Right renal cortex interstitium (tissue), 3 donors: ENCODE measurements around the gene TET2. TPM values are rescaled to one million over a fixed set of nuclear protein-coding genes. Genes with fewer than 3 reads are reported as not detected.
"Not testable (repeated sequence)": the region's sequence is repeated elsewhere in the genome, so short reads cannot be mapped to it uniquely, and the experiment has no call there.

Experiments
- DNase-seq, 3 donors: peaks; one replicate each; pipeline ENCODE4 v3.0.0-alpha.2; 2013; ENCODE audit warnings: low read depth in 3 of 3, low spot score in 2 of 3
- polyA plus RNA-seq, 3 donors: library from polyadenylated mRNA; unstranded; fragments of 120-200 nt; gene quantifications; one replicate each; pipeline ENCODE4 v1.2.1, GENCODE V29; 2013; ENCODE audit not compliant: insufficient read length in 3 of 3

TET2 gene
- polyA plus RNA-seq, 3 donors: 21.9 to 25.2 (median 22.7) TPM

DNA sequence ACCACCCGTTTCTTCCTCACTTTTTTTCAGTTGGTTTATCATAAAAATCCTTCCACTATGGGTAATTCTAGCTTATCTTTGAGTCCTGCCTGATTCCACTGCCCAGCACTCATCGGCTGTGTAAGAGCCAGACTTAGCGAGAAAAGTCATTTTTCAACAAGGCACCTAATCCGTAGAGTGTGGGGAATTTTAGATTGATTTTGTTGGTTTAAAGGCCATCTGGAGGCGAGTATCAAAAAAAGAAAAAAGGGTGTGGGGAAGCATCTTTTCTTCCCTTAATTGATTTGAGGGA lies 134.4 kb downstream of the TET2 start:
- DNase-seq: no peak

DNA sequence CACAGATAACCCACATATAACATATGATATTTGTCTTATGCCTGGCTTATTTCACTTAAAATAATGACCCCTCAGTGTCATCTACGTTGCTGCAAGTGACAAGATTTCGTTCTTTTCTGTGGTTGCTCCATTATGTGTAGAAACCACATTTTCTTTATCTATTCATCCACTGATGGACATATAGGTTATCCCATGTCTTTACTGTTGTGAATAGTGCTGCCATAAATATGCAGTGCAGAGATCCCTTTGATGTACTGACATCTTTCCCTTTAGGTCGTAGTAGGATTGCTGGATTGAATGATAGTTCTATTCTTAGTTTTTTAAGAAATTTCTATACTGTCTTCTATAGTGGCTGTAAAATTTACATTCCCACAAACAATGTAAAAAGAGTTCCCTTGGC lies 135.8 kb downstream of the TET2 start:
- DNase-seq: no peak

DNA sequence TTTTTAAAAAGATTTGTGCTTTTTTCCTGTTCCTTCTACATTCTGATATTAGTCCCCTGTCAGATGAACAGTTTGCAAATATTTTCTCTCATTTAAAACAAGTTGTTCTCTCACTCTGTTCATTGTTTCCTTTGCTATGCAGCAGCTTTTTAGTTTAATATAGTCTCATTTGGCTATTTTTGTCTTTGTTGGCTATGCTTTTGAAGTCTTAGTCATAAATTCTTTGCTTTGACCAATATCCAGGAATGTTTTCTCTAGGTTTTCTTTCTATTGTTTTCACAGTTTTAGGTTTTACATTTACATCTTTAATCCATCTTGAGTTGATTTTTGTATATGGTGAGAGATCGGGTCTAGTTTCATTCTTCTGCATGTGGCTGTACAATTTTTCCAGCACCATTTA lies 136.8 kb downstream of the TET2 start:
- DNase-seq: no peak

- DNase-seq: no peak
These were observed 141.4 kb downstream of the TET2 start for GRCh38 chr4:105288121-105288520.

DNA sequence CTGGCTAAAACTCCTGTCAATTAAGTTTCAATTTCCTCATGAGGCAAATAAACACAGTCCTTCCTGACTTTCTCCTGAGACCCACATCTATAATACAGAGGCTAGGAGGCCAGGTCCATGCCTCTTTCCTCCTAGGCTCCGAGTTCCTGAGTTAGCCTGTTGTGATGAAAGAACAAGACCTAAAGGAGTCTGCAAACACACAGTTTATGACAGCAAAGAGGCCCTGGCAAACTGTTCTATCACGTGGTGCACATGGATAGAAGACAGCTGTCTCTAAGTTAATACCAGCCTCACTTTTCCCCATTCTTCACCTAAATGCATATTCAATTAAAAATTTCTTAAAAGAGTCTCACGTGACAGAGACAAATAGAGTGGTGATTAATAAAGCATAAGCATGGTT lies 145.2 kb downstream of the TET2 start:
- no peak for DNase-seq

- no peak for DNase-seq
These were observed 146.7 kb downstream of the TET2 start for GRCh38 chr4:105293360-105293759.

DNA sequence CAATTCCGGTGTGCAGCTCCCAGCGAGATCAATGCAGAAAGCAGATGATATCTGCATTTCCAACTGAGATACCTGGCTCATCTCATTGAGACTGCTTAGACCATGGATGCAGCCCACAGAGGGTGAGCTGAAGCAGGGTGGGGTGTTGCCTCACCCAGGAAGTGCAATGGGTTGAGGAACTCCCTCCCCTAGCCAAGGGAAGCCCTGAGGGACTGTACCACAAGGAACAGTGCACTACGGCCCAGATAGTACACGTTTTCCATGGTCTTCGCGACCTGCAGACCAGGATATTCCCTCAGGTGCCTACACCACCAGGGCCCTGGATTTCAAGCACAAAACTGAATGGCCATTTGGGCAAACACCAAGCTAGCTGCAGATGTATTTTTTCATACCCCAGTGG lies 150.0 kb downstream of the TET2 start:
- no peak for DNase-seq

DNA sequence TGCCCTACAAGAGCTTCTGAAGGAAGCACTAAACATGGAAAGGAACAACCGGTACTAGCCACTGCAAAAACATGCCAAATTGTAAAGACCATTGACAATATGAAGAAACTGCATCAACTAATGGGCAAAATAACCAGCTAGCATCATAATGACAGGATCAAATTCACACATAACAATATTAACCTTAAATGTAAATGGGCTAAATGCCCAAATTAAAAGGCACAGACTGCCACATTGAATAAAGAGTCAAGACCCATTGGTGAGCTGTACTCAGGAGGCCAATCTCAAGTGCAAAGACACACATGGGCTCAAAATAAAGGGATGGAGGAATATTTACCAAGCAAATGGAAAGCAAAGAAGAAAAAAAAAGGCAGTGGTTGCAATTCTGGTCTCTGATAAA lies 152.4 kb downstream of the TET2 start:
- DNase-seq: not testable (repeated sequence)

DNA sequence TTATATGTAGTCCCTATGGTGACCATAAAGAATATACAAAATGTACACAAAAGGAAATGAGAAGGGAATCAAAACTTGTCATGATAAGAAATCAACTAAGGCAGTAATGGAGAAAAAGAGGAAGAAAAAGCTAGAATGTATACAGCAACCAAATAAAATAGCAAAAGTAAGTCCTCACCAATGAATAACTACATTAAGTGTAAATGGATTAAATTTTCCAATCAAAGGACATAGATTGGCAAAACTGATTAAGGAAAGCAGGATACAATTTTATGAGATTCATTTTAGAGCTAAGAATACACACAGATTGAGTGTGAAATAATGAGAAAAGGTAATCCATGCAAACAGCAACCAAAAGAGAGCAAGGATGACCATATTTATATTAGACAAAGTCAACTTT lies 157.4 kb downstream of the TET2 start:
- no peak for DNase-seq

- DNase-seq: no peak
These were observed 158.6 kb downstream of the TET2 start for GRCh38 chr4:105305019-105305836.

GRCh38 chr4:105306158-105306781 lies 159.6 kb downstream of the TET2 start:
- DNase-seq: no peak

GRCh38 chr4:105306820-105307219 lies 160.1 kb downstream of the TET2 start:
- DNase-seq: no peak

DNA sequence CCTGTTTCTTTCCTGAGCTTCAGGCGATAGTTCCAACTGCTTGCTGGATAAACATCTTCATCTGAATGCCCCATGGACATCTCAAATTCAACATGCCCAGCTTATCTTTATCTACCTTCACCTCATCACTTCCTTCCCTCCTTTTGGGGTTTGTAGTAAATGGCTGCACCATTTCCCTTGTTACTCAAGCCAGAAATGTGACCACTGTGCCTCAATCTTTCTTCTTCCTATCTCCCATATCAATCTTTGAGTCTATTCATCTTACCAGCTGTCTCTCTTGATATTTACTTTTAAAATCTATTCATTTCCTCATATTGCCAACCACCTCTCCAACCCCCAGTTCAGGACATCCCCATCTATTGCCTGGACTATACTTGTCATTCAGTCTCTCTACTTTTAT lies 171.8 kb downstream of the TET2 start:
- DNase-seq: no peak

DNA sequence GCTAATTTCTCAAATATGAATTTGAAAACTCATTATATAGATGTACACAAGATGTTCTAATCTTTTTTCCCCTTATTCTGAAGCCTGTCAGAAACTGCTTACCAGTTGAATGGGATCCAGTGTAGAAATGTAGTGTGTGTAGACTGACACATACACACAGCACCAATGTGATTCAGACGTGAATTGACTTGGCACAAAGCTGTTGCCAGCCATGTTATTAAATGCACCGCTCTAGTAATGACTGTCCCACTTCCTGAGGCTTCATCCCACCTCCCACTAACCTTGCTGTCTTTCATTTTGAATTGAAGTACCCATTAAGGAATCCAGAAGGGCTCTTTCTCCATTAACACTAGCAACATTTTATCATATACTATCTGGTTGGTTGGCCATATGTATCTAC lies 180.5 kb downstream of the TET2 start:
- DNase-seq: no peak

DNA sequence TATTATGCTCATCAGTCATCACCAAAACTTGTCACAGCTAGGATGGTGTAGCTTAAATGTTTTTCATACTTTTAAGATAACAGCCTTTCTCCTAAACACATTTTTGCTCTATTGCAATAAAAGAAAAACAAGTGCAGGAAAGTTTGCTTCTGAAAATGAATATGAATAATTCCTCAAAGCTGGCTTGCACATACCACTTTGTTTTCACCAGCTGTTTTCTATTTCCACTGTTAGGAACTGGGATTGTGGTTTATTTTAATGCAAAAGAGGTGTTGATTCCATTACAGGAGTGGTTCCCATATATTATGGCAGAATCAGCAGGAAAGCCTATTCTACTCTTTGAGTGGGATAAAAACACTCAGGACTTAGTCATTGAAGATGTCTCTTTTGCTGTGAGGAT lies 181.3 kb downstream of the TET2 start:
- DNase-seq: no peak

- DNase-seq: no peak
These were observed 182.4 kb downstream of the TET2 start for GRCh38 chr4:105329081-105329480.
